Stimulated activated CD4-positive, alpha-beta T cell treated with anti-CD3 and anti-CD28 coated beads, TNF-alpha, amount 100 ng/mL, for 24 hours (primary cell): Measurements from ENCODE around the gene PLA2G4A.

ENCODE experiments used
- DNase-seq, 3 experiments: peaks; one replicate each; pipeline ENCODE4 v3.0.0-alpha.2; 2020; ENCODE audit warnings: low read depth in 3 of 3

PLA2G4A gene

DNA sequence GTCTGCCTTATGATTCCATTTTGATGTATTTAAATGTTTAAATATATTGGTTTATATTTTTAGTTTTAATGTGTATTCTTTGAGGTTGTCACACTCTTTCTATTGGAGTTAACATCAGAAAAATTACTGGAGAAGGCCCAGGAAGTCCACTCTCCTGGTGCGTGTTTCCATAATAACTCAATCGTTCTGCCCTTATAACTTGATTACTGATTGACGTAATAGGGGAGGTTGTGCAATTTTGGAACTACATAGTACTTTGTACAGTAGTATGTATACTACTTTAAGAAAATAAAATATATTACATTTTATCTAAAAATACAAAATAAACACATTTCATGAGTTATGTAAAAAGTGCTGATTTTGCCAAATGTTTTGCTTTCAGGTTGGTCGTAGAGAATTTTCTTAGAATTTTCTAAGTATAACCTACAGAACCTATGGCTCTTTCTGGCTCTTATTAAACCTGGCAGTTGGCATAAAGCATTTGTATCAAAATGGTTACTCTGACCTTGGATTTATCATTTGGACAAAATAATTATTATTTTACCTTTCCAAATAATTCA lies 5.7 kb downstream of the PLA2G4A start:
- DNase-seq, result no peak

DNA sequence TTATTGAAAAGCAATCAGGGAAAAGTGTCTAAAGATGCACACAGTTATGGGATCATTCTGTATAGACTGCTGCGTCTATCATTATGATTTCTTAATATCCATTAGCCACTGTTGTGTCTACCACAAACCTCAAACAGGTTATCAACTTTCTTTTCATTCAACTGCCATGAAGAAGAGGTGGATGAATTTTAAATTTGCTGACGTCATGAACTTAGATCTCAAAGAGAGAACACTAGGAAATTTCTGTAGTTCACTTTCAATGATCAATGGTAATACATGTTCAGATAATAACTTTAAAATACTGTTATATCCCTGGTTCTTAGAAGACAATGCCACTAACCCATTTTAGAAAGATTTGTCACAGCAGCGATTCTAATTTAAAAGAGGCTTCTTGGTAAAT lies 6.7 kb downstream of the PLA2G4A start:
- no peak for DNase-seq

DNA sequence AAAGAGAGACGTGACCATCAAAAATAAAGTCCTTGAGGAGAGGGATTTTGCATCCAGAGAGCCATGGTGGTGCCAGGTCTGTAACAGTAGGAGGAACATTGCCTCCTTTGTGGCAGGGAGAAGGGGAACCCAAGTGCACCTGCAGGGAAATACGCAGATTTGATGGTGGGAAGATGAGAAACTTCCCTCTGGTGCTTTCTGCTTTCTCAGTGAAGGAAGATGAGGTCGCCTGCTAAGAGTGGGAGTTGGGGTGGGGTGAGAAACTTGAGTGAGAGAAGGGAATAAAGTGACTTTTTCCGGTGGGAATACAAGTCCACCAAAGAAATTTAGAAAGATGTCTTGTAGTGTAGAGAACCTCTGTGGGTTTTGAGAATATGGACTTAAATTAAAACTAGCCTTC lies 9.1 kb downstream of the PLA2G4A start:
- DNase-seq, result no peak

DNA sequence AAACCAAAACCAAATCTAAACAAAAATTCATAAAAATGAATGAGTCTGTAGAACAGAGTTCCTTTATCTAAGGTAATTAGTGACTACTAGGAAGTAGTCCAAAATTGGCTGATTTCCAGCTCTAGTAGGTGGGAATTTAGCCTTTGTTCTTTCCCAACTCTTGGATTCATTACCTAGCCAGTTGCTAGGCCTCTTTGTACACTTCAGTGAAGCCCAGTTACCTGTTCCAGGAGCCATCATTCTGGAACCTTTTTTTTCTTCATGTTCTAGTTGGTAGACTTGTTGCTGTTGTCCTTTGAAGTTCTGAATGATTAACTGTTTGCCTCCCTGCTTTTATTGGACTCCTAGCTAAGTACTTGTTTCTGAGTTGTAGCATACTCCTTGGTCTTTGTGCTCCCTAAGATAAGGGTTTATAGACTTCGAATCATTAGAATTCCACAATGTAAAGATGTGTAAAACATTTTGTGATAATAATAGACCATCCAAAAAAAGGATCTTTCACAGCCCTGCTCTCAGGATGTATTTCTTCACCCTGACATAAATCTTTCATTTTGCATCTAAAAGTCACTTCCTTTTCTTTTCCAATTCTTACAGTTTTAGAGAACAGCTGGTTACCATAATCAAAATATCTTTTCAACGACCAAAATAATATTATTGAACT lies 9.8 kb downstream of the PLA2G4A start:
- no peak for DNase-seq

DNA sequence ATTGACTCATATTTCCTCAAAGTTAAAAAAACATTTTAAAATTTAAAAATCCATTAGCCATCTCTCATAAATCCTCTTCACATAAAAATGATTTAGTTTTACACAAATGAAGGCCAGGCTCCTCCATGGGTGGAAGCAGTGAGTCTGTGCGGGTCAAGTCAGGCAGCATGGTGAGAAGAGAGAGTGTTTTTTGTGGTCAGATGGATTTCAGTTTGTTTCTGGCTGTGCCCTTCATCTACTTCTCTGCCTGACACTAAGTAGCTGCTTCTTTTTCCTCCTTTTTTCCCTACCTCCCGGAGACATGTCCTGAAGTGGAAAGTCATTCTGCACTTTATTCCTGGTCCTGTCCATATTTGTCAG lies 10.3 kb downstream of the PLA2G4A start:
- no peak for DNase-seq

DNA sequence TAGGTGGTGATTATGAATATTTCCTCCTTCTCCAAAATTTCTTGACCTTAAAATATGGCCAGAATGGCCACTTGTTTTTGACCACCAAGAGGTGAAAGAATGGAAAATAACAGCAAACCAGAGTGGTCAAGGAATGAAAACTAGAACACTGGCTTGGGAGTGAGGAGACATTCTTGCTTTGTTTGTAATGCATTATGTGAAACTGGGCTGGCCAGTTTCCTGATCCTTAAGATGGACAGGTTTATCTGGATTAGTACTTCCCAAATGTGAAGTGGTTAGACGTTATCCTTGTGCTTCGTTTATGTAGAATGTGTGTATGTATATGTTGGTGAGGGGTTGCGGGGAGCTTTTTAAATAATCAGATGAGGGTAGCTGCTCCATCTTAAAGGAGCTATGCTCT lies 12.8 kb downstream of the PLA2G4A start:
- DNase-seq, result no peak

DNA sequence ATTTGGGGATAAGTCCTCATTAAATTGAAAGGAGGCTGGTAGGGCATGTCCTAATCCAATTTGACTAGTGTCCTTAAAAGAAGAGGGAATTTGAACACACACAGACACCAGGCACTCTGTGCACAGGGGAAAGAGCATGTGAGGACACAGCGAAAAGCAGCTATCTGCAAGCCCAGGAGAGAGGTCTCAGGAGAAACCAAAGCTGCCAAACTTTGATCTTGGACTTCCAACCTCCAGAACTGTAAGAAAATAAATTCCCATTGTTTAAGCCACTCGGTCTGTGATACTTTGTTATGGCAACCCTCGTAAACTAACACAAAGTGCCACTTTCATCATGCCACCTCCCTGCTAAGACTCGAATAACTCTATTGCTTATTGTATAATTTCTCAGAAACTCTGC lies 13.8 kb downstream of the PLA2G4A start:
- no peak for DNase-seq

DNA sequence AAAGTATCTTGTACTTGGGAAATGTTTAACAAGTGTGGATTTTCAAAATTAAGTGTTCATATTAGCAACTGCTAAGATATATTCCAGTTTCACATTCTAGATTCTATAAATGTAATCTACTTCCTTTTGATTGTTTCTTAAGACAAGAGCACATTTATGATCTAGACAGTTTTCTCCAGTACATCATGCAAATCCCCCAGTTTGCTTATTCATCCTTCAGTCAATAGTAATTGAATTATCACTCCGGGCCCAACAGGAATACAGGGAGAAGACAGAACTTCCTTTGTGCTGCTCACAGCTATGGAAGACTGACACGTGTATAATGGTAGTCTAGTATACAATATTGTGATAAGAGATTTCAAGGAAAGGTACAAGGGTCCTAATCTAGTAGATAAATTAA lies 14.5 kb downstream of the PLA2G4A start:
- no peak for DNase-seq

DNA sequence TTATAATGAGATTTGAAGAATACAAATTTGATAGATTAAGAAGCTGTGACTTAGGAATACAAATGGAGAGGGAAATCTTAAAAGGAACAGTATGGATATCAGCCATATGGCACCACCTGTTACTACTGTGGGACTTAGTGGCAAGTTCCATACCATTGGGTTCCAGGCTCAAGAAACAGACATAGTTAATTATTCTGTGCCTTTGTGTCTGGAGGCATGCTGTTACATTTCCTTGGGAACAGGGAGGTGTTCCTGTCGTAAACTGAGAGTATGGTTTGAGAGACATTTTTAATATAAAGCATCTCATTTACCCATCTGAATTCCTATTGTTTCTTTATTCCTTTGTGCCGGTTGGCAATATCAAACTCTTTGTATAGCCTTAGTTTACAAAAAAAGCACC lies 15.2 kb downstream of the PLA2G4A start:
- DNase-seq, result no peak

DNA sequence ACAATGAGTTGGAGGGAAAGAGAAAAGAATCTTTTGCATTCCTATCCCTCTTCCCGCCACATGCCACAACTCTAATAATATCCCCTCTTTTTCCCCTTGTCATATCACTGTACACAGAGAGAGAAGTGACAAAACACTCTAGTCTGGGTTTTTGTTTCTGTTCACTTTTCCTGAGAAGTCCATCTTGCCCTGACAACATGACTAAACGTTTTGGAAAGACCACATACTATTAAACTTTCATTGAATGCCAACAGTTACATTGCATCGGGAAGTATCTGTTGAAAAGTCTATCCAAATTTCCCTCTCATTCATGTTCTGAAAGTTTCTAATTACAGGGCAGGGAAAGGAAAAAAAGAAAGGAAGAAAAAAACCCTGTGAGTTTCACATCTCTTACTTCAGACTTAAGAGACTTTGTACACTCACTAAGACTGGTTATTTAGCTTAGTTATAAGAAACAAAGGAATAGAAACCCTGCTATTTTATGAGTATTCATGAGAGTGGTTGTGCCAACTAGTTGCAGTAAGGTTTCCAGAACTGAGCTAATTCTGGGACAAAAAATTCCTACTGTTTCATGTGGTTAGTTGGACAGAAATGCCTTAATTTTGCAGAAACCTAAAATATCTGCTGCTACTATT lies 16.9 kb downstream of the PLA2G4A start:
- no peak for DNase-seq

DNA sequence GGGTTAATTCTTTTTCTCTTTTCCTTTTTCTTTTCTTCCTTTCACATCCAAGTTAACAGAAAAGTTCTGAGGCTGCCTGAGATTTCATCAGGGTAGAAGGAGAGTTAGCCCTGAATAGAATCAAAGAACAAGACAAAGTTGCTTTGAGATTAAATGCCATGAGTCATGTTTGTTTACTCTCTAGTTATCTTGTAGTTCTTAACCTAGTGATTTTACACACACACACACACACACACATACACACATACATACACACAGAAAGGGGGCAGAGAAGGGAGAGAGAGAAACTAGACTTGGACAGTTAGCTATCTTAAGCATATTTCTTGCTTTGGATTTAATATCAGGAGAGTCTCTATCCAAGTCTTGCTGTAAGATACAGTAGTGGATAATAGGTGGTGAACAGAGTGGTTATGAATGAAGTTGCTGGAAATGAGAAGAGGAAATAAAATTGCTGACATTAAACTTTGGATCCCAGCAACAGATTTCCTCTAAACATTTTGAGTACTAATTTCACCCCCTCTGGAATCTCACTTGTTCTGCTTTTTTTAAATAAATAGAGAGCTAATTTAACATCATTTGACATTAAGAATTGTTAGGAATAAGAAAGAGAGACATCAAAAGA lies 19.9 kb downstream of the PLA2G4A start:
- no peak for DNase-seq

DNA sequence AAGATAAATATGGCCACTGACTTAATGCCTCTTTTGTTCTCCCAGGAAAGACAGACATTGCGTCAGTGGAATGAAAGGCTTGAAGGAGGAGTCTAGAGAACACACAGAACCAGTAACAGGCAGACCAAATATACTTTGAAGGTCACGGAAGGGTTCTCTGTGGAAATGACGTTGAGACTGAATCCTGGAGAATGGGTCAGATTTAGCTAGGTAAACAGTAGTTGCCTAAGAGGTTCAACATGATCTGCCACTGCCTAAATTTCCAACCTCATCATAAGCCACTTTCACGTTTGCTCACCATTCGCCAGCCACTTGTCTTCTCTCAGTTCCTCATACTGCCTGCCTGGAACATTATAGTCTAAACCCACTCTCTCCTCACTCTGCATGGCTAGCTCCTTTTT lies 20.5 kb downstream of the PLA2G4A start:
- no peak for DNase-seq

DNA sequence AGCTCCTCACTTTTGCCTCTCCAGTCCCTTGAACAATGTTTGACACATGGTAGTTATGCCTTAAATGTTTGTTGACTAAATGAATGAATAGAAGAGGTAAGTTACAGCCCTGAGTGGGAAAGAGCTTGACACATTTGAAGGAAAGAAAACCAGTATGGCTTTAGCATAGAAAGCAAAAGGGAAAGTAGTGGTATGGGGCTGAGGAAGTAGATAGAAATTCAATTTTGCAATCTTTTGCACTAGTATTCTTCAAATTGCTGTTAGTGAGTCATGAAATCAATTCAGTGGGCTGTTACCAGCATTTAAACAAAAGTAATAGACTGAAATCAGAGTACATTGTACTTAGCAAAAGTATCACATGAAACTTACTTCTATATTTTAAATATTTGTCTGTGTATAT lies 21.1 kb downstream of the PLA2G4A start:
- no peak for DNase-seq

DNA sequence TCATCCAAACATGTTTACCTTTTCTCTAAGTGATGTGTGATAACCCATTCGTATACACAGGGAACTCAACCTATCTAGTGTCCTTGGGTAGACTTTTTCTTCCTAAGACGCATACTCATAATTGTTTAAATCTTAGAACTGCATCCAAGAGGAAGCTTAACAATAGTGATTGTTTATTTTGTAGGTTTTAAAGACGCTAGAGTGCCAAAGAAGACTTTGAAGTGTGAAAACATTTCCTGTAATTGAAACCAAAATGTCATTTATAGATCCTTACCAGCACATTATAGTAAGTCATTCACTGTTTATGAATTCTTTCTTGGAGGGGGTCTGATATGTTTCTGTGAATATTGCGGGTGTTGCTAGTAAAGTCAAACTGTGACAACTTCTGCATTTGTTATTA lies 25.4 kb downstream of the PLA2G4A start:
- DNase-seq, result no peak

DNA sequence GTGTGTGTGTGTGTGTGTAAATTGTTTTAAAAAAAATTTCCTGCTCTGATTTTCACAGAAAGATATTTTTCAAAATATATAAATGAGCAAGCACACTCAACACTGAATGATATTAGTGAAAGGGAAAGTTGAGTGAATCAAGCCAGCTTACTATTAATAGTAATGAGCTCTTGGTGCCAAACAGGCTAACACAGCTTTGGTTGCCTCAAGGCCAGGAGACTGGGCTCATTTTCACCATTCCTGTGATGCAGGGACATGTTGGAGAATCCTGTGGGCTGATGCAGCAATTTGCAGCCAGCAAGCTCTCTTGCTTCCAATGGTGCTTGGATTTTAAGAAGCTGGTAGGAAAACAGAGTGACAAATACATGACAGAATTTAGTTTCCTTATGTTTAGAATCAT lies 30.2 kb downstream of the PLA2G4A start:
- DNase-seq, result no peak

DNA sequence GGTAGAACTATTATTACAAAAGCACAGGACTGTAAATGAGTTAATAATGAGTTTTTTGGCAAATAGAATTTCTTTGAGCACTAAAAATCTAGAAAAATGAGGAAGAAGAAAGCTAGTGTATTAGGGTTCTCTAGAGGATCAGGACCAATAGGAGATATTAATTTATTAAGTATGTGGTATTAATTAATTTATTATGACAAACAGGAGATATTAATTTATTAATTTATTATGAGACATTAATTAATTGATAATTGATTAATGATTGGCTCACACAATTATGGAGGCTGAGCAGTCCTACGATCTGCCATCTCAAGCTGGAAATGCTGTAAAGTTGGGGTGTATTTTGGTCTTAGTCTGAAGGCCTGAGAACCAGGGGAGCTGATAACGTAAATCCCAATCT lies 31.2 kb downstream of the PLA2G4A start:
- no peak for DNase-seq

DNA sequence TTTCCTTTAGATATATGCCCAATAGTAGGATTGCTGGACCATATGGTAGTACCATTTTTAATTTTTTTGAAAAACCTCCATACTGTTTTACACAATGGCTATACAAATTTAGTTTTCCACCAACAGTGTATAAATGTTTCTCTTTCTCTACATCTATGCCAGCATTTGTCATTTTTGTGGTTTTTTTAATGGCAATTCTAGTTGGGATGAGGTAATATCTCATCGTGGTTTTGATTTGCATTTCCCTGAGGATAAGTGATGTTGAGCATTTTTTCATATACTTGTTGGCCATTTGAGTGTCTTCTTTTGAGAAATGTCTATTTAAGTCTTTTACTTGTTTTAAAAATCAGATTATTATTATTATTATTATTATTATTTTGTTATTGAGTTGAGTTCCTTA lies 35.5 kb downstream of the PLA2G4A start:
- DNase-seq, result no peak

DNA sequence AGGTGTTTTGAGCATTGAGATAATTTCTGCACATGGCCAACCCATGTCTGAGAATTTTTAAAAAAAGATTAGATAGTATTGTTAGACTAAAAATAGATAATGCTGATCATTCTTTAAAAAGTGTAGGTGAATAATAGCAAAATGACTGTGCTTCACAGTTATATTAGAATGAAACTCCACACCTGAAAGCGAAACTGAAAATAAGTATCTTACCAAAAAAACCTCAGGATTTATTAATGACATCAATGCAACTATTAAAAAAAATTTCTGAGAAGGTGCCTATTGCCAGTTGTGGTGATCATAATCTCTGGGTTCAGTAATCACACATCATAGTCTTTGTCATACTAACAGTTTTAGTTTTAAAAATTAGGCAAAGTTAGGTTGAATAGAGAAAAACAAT lies 36.5 kb downstream of the PLA2G4A start:
- DNase-seq, result no peak

DNA sequence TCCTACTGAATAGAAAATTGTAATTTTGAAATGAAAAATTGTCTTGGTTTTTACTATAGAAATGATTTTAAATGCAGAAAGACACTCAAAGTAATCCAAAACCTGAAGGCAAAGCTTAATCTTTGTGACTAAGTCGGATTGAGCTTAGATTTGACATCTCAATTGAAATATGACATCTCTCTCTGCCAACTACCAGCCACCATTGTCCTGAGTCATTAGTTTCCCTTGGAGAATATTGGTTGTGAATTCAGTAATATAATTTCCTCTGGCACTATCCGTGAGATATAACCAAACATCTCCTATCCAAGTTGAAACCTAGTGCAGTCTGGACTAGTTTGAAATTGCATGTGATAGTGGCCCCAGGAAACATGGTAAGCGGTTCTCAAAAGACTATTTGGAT lies 37.1 kb downstream of the PLA2G4A start:
- no peak for DNase-seq

DNA sequence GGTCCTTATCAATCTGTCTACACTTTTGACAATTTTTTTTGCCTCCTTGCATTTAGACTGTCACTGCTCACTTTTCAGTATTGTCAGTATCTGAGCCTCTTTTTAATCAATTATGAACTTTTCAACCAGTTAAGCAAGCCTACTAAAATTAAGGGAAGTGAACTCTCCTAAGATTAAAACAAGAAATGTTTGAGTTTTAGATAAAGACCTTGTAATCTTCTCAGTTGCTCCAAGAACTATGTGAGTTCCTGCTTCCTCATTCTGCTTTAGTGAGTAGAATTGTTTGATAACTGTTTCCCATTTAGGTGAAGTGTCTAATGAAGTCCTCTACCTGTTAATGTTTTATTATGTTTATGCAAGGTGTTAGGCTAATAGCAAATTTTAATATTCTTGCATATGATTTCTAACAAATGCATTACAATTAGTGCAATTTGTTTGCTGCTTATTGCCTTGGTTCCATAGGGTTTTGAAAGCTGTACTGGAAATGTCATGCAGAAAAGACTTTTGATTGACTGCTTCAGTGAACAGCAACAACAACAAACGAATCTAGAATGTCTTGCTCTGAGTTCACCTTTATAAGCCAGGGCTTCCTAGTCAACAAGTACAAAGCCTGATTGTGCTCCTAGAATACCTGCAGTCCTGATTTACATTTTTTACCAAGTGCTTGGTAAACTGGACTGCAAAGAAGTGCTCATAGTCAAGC lies 40.9 kb downstream of the PLA2G4A start:
- DNase-seq, result no peak

DNA sequence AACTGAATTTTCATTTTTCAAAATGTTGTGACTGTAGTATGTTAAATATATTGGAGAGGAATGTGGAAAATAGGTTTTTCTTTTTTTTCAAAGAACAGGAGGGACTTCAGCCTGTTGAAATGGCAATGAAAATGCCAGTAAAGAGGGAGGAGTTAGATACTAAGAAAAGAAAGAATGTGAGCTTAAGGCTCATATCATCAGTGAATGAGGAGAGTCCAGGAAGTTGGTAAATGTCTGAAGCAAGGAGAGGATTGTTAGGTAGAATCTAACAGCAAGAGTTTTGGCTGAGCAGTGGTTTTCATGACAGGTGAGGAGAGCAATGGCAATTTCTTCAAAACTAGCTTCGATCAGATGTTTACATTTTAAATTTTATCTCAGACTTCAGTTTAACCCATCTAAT lies 43.0 kb downstream of the PLA2G4A start:
- no peak for DNase-seq

DNA sequence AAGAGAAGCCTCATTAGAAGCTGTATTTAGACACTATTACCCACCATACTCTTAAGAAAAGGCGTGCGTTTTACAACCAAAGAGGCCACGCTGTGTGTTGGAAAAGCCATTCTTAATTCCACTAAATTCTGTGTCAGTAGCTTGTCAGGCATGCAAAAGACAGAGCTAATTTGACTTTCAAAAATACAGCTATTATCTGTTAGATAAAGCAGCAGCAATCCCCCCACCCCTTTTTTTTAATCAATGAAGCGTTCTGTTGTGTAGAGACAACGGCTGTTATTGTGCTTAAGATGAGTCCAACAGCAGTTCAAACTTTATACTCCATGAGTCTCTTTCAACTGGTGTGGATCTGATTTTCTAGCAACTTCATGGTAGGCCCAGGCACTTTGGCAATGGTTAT lies 43.5 kb downstream of the PLA2G4A start:
- no peak for DNase-seq

DNA sequence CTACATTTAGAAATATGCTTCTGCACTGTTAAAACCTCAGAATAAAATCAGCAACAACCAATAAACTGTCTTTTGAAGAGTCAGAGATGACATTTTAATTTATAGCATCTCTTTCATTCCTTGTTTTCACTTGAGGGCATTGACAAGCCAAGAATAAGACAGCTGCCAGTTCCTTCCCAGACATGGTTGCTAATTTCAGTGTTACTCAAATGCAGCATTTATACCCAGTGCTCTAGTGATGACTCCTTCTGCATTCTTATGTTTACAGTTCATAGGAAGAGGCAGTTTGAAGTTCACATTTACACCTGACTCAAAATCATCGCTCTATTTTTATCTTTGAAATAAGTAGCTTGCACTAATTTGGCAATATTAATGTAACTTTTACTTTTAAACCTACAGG lies 44.9 kb downstream of the PLA2G4A start:
- no peak for DNase-seq
